ENCODE data around the gene RAPH1. TPM values are rescaled to one million over a fixed set of nuclear protein-coding genes. Genes with fewer than 3 reads are reported as not detected.

The RAPH1 gene
- total RNA-seq, 1 experiment from 2014 or later, result 7.0 TPM

DNA sequence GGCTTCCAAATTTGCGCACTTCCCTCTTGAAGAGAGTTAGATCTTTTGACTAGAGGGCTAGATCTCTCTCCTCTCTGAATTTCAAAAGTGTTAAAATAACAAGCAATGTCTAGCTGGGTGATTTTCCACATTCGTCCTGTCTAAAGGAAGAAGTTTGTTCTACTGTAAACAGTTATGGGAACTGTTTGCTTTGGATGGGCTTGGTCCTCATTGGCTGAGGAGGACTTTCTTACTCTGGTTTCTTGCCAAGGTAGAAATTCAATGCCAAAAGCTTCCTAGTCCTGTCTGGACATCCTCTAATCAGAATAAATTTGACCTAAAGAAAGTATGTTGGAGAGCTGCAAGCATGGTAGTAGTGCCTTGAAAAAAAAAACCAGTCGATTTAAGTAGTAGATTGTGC lies 47.4 kb upstream of the RAPH1 start:
- H3K4me3 ChIP-seq (ENCODE audit: low read length), result no peak overlapping the region
- H3K27me3 ChIP-seq (ENCODE audit: low read length), result no peaks in the 10 kb centered on the region
- H3K27ac ChIP-seq (ENCODE audit: low read length), result no peak overlapping the region
- H2AFZ ChIP-seq (ENCODE audit: low read length), result peak overlapping the region; percentile 34; the same call in 1 of the 2 replicates
- CTCF ChIA-PET, result no interaction called here
- BruUV-seq (replicated peaks), result no TSS peak
- no peak for TF ChIP-seq EZH2phosphoT487 (IDR thresholded peaks at IDR 0.05; ENCODE audit: borderline replicate concordance, low read length)
- TF ChIP-seq, protein P1, sequence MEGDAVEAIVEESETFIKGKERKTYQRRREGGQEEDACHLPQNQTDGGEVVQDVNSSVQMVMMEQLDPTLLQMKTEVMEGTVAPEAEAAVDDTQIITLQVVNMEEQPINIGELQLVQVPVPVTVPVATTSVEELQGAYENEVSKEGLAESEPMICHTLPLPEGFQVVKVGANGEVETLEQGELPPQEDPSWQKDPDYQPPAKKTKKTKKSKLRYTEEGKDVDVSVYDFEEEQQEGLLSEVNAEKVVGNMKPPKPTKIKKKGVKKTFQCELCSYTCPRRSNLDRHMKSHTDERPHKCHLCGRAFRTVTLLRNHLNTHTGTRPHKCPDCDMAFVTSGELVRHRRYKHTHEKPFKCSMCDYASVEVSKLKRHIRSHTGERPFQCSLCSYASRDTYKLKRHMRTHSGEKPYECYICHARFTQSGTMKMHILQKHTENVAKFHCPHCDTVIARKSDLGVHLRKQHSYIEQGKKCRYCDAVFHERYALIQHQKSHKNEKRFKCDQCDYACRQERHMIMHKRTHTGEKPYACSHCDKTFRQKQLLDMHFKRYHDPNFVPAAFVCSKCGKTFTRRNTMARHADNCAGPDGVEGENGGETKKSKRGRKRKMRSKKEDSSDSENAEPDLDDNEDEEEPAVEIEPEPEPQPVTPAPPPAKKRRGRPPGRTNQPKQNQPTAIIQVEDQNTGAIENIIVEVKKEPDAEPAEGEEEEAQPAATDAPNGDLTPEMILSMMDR (conservative IDR thresholded peaks at IDR 0.05; ENCODE audit: low read depth, low read length), result no peak
- TF ChIP-seq EZH2 (IDR thresholded peaks at IDR 0.05; ENCODE audit: low read length, unreplicated experiment), result no peak
- no peaks in the 10 kb centered on the region for H4K20me1 ChIP-seq (ENCODE audit: low read length)
- H3K4me1 ChIP-seq (ENCODE audit: insufficient read depth, low read length), result peaks cover 80% of the 10 kb centered on the region
- no peaks in the 10 kb centered on the region for H3K79me2 ChIP-seq (ENCODE audit: low read length)
- DNase-seq (peak; percentile 64), ATAC-seq (peak; percentile 5)
- H3K9ac ChIP-seq (ENCODE audit: low read length), result no peak overlapping the region
- intact Hi-C loops (cut with micrococcal nuclease), result loop anchor here (2.0 kb wide), 1 partner anchor 48 kb away; the partner anchor contains the start of gene RAPH1
- no peaks in the 10 kb centered on the region for H3K36me3 ChIP-seq (ENCODE audit: low read depth, low read length)
- no peaks in the 10 kb centered on the region for H3K9me2 ChIP-seq (replicated peaks; ENCODE audit: low read length)
- H3K9me3 ChIP-seq (ENCODE audit: low read length), result no peaks in the 10 kb centered on the region
- H3F3A ChIP-seq (ENCODE audit: low read length, unreplicated experiment), result peaks cover 9% of the 10 kb centered on the region
- peak overlapping the region; percentile 40 for H3K4me2 ChIP-seq (ENCODE audit: low read length)
- POLR2A ChIA-PET (ENCODE audit: unreplicated experiment), result no interaction called here

DNA sequence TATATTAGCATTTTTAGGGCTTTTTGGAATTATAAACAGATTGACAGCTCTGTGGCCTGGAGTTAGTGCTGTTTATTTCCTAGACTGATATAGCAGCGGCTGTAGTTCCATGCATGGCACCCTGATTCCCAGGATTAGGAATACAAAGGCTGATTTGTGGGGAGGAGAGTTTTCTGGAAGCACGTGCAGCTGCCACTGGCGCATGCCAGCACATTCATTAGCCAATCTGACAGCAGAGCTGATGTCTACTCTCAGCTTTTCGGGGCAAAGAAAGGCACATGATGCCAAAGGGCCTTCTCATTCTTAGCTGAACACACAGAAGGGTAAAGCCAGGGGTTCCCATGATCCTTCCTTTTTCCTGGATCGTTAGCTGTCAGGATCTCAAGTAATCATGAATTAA lies 45.7 kb upstream of the RAPH1 start:
- Histone ChIP-seq H2AFZ (ENCODE audit: low read length) (no peak overlapping the region), H3K4me2 (ENCODE audit: low read length) (no peak overlapping the region), H3K27me3 (ENCODE audit: low read length) (no peaks in the 10 kb centered on the region), H3K36me3 (ENCODE audit: low read depth, low read length) (no peaks in the 10 kb centered on the region), H3K4me3 (ENCODE audit: low read length) (no peak overlapping the region), H3K27ac (ENCODE audit: low read length) (no peak overlapping the region), H3K9me2 (replicated peaks; ENCODE audit: low read length) (no peaks in the 10 kb centered on the region), H4K20me1 (ENCODE audit: low read length) (no peaks in the 10 kb centered on the region), H3K9ac (ENCODE audit: low read length) (no peak overlapping the region), H3K79me2 (ENCODE audit: low read length) (no peaks in the 10 kb centered on the region), H3F3A (ENCODE audit: low read length, unreplicated experiment) (peaks cover 9% of the 10 kb centered on the region), H3K9me3 (ENCODE audit: low read length) (no peaks in the 10 kb centered on the region), H3K4me1 (ENCODE audit: insufficient read depth, low read length) (peaks cover 66% of the 10 kb centered on the region)
- TF ChIP-seq EZH2phosphoT487 (IDR thresholded peaks at IDR 0.05; ENCODE audit: borderline replicate concordance, low read length) (no peak), EZH2 (IDR thresholded peaks at IDR 0.05; ENCODE audit: low read length, unreplicated experiment) (no peak)
- TF ChIP-seq, protein P1 (conservative IDR thresholded peaks at IDR 0.05; ENCODE audit: low read depth, low read length), result no peak
- ATAC-seq (no peak), DNase-seq (no peak)
- ChIA-PET CTCF (no interaction called here), POLR2A (ENCODE audit: unreplicated experiment) (no interaction called here)
- BruUV-seq (replicated peaks), result no TSS peak
- intact Hi-C loops (cut with micrococcal nuclease), result no loop called here

DNA sequence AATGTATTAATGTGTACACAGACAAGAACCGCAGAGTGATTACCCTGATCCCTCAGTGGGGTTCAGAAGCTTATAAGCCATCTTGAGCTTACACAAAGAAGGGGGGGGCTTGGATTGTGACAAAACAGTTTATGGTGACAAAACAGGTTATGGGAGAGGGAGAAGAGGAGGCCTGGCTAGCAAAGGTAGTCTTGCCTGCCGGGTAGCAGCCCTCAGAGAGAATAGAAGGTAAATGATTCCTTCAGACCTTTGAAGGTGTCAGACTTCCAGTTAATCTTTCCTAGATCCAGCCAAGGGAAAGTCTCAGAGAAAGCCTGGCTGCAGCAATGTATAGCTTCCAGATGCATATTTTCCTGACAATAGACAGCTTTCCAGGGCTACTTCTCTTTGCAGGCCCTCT lies 44.6 kb upstream of the RAPH1 start:
- peak overlapping the region; percentile 83 for H3K27ac ChIP-seq (ENCODE audit: low read length)
- DNase-seq (peak; percentile 13), ATAC-seq (no peak)
- H3K4me3 ChIP-seq (ENCODE audit: low read length), result peak overlapping the region; percentile 41; the same call in 1 of the 2 replicates
- H3K36me3 ChIP-seq (ENCODE audit: low read depth, low read length), result no peaks in the 10 kb centered on the region
- H3K79me2 ChIP-seq (ENCODE audit: low read length), result no peaks in the 10 kb centered on the region
- H2AFZ ChIP-seq (ENCODE audit: low read length), result peak overlapping the region; percentile 16; the same call in 1 of the 2 replicates
- CTCF ChIA-PET, result no interaction called here
- TF ChIP-seq, protein P1 (conservative IDR thresholded peaks at IDR 0.05; ENCODE audit: low read depth, low read length), result no peak
- TF ChIP-seq EZH2 (IDR thresholded peaks at IDR 0.05; ENCODE audit: low read length, unreplicated experiment) (no peak), EZH2phosphoT487 (IDR thresholded peaks at IDR 0.05; ENCODE audit: borderline replicate concordance, low read length) (no peak)
- H4K20me1 ChIP-seq (ENCODE audit: low read length), result no peaks in the 10 kb centered on the region
- H3K9me2 ChIP-seq (replicated peaks; ENCODE audit: low read length), result no peaks in the 10 kb centered on the region
- POLR2A ChIA-PET (ENCODE audit: unreplicated experiment), result no interaction called here
- H3F3A ChIP-seq (ENCODE audit: low read length, unreplicated experiment), result peaks cover 9% of the 10 kb centered on the region
- H3K27me3 ChIP-seq (ENCODE audit: low read length), result no peaks in the 10 kb centered on the region
- BruUV-seq (replicated peaks), result no TSS peak
- H3K4me1 ChIP-seq (ENCODE audit: insufficient read depth, low read length), result peaks cover 55% of the 10 kb centered on the region
- peak overlapping the region; percentile 7; the same call in 1 of the 2 replicates for H3K9ac ChIP-seq (ENCODE audit: low read length)
- peak overlapping the region; percentile 77 for H3K4me2 ChIP-seq (ENCODE audit: low read length)
- no peaks in the 10 kb centered on the region for H3K9me3 ChIP-seq (ENCODE audit: low read length)
- intact Hi-C loops (cut with micrococcal nuclease), result no loop called here
